ENCODE data around the gene TINCR. TPM values are rescaled to one million over a fixed set of nuclear protein-coding genes. Genes with fewer than 3 reads are reported as not detected.

The TINCR gene
- total RNA-seq, 6 experiments from 2014 or later, result 0.05 to 0.34 (median 0.13) TPM; not detected in 1

DNA sequence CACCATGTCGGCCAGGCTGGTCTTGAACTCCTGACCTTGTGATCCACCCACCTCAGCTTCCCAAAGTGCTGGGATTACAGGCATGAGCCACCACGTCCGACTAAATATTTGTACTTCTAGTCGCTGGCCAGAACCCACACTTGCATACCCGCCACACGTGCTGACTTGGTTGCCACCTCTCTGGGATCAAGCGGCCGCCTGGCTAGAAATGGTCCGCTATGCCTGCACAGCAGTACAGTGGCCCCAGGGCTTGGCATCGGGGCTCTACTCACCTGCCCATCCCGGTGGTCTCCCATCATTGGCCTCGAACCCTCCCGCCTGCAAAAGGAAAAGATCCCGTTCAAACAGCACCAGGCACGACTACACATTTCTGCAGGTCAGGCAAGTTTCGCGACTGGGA lies 23.7 kb upstream of the TINCR start:
- Mint-ChIP-seq H3K27me3 (ENCODE audit: insufficient read depth) (no peaks in the 10 kb centered on the region; the same call in 1 of the 2 replicates), H3K4me3 (no peak overlapping the region), H3K36me3 (ENCODE audit: low read depth) (peaks cover 37% of the 10 kb centered on the region)

DNA sequence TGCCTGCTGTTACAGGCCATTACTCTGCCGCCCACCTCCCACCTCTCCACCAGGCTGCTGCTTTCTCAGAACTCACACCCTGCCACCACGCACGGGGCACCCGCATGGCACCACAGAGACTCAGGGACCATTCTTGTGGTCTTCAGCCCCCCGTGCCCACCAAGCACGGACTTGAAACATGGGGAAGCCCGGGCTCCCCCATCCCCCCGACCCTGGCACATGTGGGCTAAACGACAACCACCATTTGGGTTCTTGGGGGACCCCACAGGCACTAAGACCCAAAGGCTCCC lies 23.1 kb upstream of the TINCR start:
- Mint-ChIP-seq H3K36me3 (ENCODE audit: low read depth) (peaks cover 36% of the 10 kb centered on the region), H3K4me1 (ENCODE audit: low read depth) (no peaks in the 10 kb centered on the region), H3K9me3 (no peaks in the 10 kb centered on the region), H3K4me3 (no peak overlapping the region), H3K27ac (no peak overlapping the region), H3K27me3 (ENCODE audit: insufficient read depth) (no peaks in the 10 kb centered on the region; the same call in 1 of the 2 replicates)
- TF ChIP-seq, protein P1, sequence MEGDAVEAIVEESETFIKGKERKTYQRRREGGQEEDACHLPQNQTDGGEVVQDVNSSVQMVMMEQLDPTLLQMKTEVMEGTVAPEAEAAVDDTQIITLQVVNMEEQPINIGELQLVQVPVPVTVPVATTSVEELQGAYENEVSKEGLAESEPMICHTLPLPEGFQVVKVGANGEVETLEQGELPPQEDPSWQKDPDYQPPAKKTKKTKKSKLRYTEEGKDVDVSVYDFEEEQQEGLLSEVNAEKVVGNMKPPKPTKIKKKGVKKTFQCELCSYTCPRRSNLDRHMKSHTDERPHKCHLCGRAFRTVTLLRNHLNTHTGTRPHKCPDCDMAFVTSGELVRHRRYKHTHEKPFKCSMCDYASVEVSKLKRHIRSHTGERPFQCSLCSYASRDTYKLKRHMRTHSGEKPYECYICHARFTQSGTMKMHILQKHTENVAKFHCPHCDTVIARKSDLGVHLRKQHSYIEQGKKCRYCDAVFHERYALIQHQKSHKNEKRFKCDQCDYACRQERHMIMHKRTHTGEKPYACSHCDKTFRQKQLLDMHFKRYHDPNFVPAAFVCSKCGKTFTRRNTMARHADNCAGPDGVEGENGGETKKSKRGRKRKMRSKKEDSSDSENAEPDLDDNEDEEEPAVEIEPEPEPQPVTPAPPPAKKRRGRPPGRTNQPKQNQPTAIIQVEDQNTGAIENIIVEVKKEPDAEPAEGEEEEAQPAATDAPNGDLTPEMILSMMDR (IDR thresholded peaks at IDR 0.05), result no peak
- DNase-seq, result no peak

More for the DNA sequence above, 23.7 kb upstream of the TINCR start:
- TF ChIP-seq, protein P1 (IDR thresholded peaks at IDR 0.05), result no peak
- Mint-ChIP-seq H3K27ac (no peak overlapping the region), H3K9me3 (no peaks in the 10 kb centered on the region), H3K4me1 (ENCODE audit: low read depth) (no peaks in the 10 kb centered on the region)
- no peak for DNase-seq

DNA sequence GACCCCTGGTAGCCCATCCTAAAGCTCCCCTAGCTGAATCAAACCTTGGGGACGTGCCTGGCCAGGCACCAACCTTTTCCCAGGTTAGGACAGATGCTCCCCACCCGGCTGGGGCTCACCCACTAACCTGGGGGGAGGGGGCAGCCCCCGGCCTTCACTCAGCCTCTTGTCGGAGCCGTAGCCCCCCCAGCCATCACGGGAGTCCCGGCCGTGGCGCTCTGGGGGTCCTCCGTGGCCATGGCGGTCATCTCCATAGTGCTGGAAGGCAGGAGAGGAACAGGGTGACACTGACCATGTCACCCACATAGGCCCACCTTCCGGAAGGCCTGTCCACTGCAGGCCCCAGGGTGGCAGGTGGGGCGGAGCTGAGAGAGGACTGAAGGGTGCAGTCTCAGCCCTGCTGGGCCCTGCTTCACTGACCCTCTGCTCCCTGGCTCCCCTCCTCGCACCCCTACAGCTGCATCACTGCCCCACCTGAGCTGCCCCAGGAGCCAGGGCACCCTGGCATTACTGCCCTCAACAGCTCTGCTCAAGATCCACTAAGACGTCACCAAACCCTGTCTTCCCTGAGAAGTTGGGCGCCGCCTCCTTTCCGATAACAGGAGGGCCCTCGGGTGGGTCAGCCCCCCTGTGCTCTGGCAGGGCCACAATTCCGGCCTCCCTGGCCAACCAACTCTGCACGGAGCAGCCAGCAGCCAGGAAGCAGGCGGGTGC lies 22.6 kb upstream of the TINCR start:
- H3K27me3 Mint-ChIP-seq (ENCODE audit: insufficient read depth), result no peaks in the 10 kb centered on the region; the same call in 1 of the 2 replicates
- H3K4me3 Mint-ChIP-seq, result no peak overlapping the region
- DNase-seq, result no peak
- H3K4me1 Mint-ChIP-seq (ENCODE audit: low read depth), result no peaks in the 10 kb centered on the region
- H3K36me3 Mint-ChIP-seq (ENCODE audit: low read depth), result peaks cover 34% of the 10 kb centered on the region
- TF ChIP-seq, protein P1 (IDR thresholded peaks at IDR 0.05), result no peak
- no peak overlapping the region for H3K27ac Mint-ChIP-seq
- H3K9me3 Mint-ChIP-seq, result no peaks in the 10 kb centered on the region

DNA sequence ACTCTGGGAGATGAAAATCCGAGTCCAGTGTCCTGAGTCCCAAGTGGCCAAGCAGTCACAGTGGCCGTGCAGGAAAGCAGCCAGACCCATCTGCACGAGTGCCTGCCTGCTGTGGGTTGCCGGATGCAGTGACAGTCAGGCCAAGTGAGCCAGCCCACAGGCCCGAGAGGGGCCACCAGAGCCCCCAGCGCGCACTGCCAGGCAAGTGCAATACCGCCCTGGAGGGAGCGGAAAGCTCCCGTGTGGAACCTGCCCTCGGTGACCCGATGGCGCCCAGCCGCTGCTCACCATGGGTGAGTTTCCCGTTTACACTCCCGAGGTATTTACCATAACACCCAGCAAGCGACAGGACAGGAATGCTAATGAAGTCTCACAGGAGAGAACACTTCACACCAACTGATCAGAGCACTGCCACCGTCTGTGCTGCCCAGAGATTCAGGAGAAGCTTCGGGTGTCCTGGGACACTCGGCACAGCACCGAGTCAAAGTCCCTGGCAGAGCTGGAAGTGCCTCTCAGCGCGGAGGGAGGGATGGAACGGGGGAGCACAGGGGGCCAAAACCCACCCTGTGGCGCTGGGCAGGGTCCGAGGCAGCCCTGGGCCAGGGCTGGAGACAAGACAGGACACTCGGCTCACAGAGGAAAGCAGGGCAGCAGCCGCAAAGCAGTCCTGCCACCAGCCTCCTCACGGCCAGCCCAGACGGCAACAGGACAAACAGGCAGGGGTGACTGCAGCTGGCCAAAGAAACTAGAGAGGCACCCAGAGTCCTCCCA lies 21.3 kb upstream of the TINCR start:
- no peak for DNase-seq
- H3K4me3 Mint-ChIP-seq, result no peak overlapping the region
- no peaks in the 10 kb centered on the region for H3K4me1 Mint-ChIP-seq (ENCODE audit: low read depth)
- peaks cover 27% of the 10 kb centered on the region for H3K36me3 Mint-ChIP-seq (ENCODE audit: low read depth)
- no peaks in the 10 kb centered on the region; the same call in 1 of the 2 replicates for H3K27me3 Mint-ChIP-seq (ENCODE audit: insufficient read depth)
- no peak overlapping the region for H3K27ac Mint-ChIP-seq
- no peaks in the 10 kb centered on the region for H3K9me3 Mint-ChIP-seq
- TF ChIP-seq, protein P1 (IDR thresholded peaks at IDR 0.05), result no peak

DNA sequence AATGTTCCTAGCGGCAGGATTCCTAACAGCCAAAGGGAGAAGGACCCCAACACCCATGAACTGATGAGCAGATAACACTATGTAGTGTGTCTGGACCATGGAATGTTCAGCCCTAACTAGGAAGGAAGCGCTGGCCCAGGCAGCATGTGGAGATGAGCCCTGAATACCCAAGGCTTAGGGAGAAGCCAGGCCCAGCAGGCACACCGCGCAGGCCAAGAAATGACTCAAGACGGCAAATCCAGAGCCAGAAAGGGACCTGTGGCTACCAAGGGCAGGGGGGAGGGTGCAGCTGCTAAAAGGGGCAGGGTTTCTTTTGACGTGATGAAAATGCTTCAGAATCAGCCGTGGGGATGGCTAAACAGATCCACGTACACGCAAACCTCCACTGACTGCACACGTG lies 20.7 kb upstream of the TINCR start:
- no peaks in the 10 kb centered on the region for H3K4me1 Mint-ChIP-seq (ENCODE audit: low read depth)
- H3K27ac Mint-ChIP-seq, result no peak overlapping the region
- TF ChIP-seq, protein P1 (IDR thresholded peaks at IDR 0.05), result no peak
- DNase-seq, result no peak
- H3K9me3 Mint-ChIP-seq, result no peaks in the 10 kb centered on the region
- H3K27me3 Mint-ChIP-seq (ENCODE audit: insufficient read depth), result no peaks in the 10 kb centered on the region; the same call in 1 of the 2 replicates
- peaks cover 25% of the 10 kb centered on the region for H3K36me3 Mint-ChIP-seq (ENCODE audit: low read depth)
- H3K4me3 Mint-ChIP-seq, result no peak overlapping the region

All from HFFc6 (cell line).